ENCODE data around the gene KDM4B.
A peak's percentile ranks its signal among the peaks of the same experiment; 100 is the strongest.

The KDM4B gene

GRCh38 chr19:5017235-5017634 is 48.3 kb downstream of the KDM4B start:
- TF ChIP-seq CTCF (conservative IDR thresholded peaks at IDR 0.05) (no peak), ZFX (IDR thresholded peaks at IDR 0.05) (no peak)
- peak overlapping the region; percentile 17 for H3K27ac ChIP-seq

- no peak for TF ChIP-seq ZFX (IDR thresholded peaks at IDR 0.05)
- TF ChIP-seq CTCF (conservative IDR thresholded peaks at IDR 0.05) = no peak
- no peak overlapping the region; the same call in 1 of the 2 replicates for H3K27ac ChIP-seq
These were observed 49.5 kb downstream of the KDM4B start for GRCh38 chr19:5018224-5019015.

GRCh38 chr19:5020368-5020767 is 51.5 kb downstream of the KDM4B start:
- H3K27ac ChIP-seq = no peak overlapping the region; the same call in 1 of the 2 replicates
- TF ChIP-seq CTCF (conservative IDR thresholded peaks at IDR 0.05) (no peak), ZFX (IDR thresholded peaks at IDR 0.05) (no peak)

GRCh38 chr19:5021046-5021445 is 52.1 kb downstream of the KDM4B start:
- TF ChIP-seq CTCF (conservative IDR thresholded peaks at IDR 0.05) (no peak), ZFX (IDR thresholded peaks at IDR 0.05) (no peak)
- H3K27ac ChIP-seq = no peak overlapping the region; the same call in 1 of the 2 replicates

GRCh38 chr19:5022066-5022860 is 53.4 kb downstream of the KDM4B start:
- TF ChIP-seq CTCF (conservative IDR thresholded peaks at IDR 0.05) = no peak
- no peak for TF ChIP-seq ZFX (IDR thresholded peaks at IDR 0.05)
- peak overlapping the region; percentile 89 for H3K27ac ChIP-seq

GRCh38 chr19:5023128-5023571 is 54.2 kb downstream of the KDM4B start:
- TF ChIP-seq ZFX (IDR thresholded peaks at IDR 0.05) (peak; percentile 46; the same call in 1 of the 2 replicates), CTCF (conservative IDR thresholded peaks at IDR 0.05) (no peak)
- H3K27ac ChIP-seq = peak overlapping the region; percentile 89

GRCh38 chr19:5024282-5024681 is 55.4 kb downstream of the KDM4B start:
- no peak for TF ChIP-seq CTCF (conservative IDR thresholded peaks at IDR 0.05)
- TF ChIP-seq ZFX (IDR thresholded peaks at IDR 0.05) = no peak
- H3K27ac ChIP-seq = peak overlapping the region; percentile 89

All from C4-2B (cell line).